Measurements from ENCODE around the gene GEMIN5. TPM values are rescaled to one million over a fixed set of nuclear protein-coding genes. Genes with fewer than 3 reads are reported as not detected.

The GEMIN5 gene
- total RNA-seq, 2 experiments from 2014 or later: 11.3 to 13.0 TPM

DNA sequence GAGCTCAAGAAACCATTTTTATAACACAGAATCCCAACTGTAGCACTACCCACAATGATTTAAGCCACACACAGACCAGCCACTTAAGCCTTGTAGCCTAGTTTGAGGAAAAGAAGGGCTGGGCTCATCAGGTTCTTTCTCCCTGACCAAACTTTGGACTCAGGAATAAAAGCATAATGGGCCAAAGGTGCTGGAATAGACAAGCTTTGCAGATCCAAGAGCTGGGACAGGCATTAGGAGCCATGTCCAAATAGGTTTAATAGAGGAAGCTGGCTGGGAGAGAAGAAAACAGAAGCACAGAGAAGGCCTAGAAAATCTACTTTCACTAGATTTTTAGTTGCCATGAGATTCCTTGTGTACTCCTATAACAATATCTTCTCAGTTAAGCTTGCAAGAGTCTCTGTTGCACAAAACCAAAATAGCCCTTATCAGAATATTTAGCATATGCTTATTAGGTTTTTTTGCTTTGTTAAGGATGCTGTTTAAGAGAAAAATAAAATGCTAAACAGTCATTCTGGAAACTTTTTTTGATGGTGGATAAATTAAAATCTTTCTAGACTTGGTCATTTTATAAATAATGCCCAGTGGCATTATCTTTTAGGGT is 41.3 kb downstream of the GEMIN5 start:
- DNase-seq: no peak
- peaks cover 64% of the 10 kb centered on the region for H3K36me3 Mint-ChIP-seq (ENCODE audit: low read depth)
- no peak overlapping the region for H3K27ac Mint-ChIP-seq
- no peak overlapping the region for H3K4me3 Mint-ChIP-seq
- CTCF ChIA-PET: interaction anchor here (0.6 to 1.3 kb wide), 2 partner anchors 28 to 246 kb away, joined by 3 read pairs; no protein-coding TSS in a partner anchor
- POLR2A ChIA-PET: interaction anchor here (0.8 kb wide), 1 partner anchor 16 kb away, joined by 3 read pairs; no protein-coding TSS in a partner anchor
- H3K4me1 Mint-ChIP-seq: peaks cover 10% of the 10 kb centered on the region
- no peaks in the 10 kb centered on the region for H3K9me3 Mint-ChIP-seq
- no peaks in the 10 kb centered on the region for H3K27me3 Mint-ChIP-seq

DNA sequence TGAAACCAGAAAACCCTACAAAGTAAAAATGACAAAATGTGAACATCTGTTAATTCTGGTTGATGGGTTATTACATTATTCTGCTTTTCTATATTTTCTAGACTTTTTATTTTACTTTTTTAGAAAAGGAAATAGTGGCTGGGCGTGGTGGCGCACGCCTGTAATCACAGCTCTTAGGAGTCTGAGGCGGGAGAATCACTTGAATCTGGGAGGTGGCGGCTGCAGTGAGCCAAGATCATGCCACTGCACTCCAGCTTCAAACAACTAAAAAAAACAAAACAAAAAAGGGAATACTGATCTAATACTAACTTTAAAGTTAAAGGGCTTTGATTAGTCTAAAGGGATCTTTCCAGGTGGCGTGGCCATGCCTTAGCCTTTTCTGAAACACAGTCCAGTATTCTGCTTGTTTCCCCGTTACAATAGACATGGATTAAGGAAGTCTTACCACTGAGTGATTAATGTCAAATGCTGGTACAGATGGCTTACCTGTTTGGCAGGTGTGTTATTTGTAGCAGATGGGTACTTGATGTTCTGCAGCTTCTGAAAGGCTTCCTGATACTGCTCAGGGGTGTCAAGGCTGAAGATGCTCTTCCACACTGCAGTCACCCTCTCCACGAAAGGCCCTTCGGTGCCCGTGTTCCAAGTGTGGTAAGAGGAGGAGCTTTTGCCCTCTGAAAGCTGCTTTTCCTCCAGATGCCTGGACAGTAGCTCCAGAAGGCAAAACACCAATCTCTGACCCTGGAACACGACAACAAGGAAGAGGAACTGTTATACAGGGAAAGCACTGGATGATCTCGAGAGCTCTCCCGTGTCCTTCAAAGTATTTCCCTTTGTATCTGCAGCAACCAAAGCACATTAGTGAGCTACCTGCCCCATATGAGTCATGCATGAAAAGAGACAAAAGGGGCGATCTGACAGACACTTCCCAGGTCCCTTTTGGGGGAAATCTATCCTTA is 42.1 kb downstream of the GEMIN5 start:
- CTCF ChIA-PET: interaction anchor here (0.6 to 1.3 kb wide), 2 partner anchors 27 to 246 kb away, joined by 3 read pairs; no protein-coding TSS in a partner anchor
- no peak overlapping the region for H3K4me3 Mint-ChIP-seq
- H3K4me1 Mint-ChIP-seq: peaks cover 10% of the 10 kb centered on the region
- peaks cover 70% of the 10 kb centered on the region for H3K36me3 Mint-ChIP-seq (ENCODE audit: low read depth)
- H3K27me3 Mint-ChIP-seq: no peaks in the 10 kb centered on the region
- no peaks in the 10 kb centered on the region for H3K9me3 Mint-ChIP-seq
- no peak overlapping the region for H3K27ac Mint-ChIP-seq
- POLR2A ChIA-PET: interaction anchor here (0.8 kb wide), 1 partner anchor 15 kb away, joined by 3 read pairs; no protein-coding TSS in a partner anchor
- no peak for DNase-seq

DNA sequence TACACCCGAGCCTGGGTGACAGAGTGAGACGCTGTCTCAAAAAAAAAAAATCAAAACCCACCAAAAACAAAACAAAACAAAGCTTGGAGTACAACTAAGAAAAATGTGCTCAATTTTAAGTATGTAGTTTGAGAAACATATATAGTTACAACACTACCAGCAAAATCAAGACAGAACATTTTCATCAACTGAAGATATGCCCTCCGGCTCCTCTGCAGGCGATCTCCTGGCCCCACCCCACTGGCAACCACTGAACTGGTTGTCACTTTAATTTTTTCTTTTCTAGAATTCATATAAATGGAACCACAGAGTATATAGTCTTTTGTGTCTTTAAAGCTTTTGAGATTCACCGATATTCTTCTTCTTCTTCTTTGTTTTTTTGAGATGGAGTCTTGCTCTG is 44.6 kb downstream of the GEMIN5 start:
- H3K27me3 Mint-ChIP-seq: no peaks in the 10 kb centered on the region
- no peak overlapping the region for H3K4me3 Mint-ChIP-seq
- no peak overlapping the region for H3K27ac Mint-ChIP-seq
- CTCF ChIA-PET: no interaction called here
- H3K36me3 Mint-ChIP-seq (ENCODE audit: low read depth): peaks cover 68% of the 10 kb centered on the region
- DNase-seq: no peak
- peaks cover 10% of the 10 kb centered on the region for H3K4me1 Mint-ChIP-seq
- H3K9me3 Mint-ChIP-seq: no peaks in the 10 kb centered on the region
- POLR2A ChIA-PET: no interaction called here

DNA sequence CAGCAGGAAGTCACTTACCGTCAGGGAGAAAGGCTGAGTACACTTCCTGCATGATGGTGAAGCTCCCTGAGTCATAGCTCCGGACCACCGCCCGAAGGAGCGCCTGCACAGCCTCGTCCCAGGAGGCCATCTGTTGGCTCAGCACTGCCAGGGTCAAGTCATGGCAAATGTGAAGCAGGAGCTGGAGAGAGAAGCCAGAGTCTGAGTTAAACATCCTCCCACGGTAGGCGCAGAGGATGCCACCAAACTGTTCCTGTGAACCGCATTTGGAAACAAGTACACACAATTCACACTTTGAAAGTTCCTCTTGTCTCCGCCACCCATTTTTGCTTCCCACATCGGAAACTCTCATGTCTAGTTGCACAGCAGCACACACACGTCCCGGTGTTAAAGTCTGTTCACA is 45.6 kb downstream of the GEMIN5 start:
- POLR2A ChIA-PET: no interaction called here
- H3K27me3 Mint-ChIP-seq: no peaks in the 10 kb centered on the region
- DNase-seq: no peak
- no peaks in the 10 kb centered on the region for H3K9me3 Mint-ChIP-seq
- H3K4me1 Mint-ChIP-seq: peaks cover 6% of the 10 kb centered on the region
- peaks cover 72% of the 10 kb centered on the region for H3K36me3 Mint-ChIP-seq (ENCODE audit: low read depth)
- CTCF ChIA-PET: no interaction called here
- H3K27ac Mint-ChIP-seq: no peak overlapping the region
- H3K4me3 Mint-ChIP-seq: no peak overlapping the region

DNA sequence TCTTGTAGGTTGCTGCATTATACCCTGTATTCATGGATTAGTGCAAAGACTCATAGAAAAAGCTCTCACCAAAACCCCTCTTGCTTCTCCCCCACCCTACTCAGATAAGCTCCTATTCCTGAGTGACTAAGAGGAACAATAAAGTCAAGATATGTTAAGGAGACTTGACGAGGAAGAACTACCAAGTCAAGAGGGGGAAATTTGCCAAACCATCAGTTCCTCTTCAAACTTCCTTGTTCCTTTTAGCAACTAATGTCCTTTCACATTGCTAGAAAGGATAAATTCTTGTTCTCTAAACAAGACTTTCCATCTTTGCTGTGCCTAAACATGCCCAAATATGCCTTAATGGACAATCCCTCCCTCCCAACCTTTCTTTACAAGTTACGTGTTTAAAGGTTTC is 52.6 kb downstream of the GEMIN5 start:
- no peak for DNase-seq
- Mint-ChIP-seq H3K9me3 (peaks cover 21% of the 10 kb centered on the region), H3K27me3 (no peaks in the 10 kb centered on the region), H3K36me3 (ENCODE audit: low read depth) (peaks cover 76% of the 10 kb centered on the region), H3K4me3 (no peak overlapping the region), H3K27ac (no peak overlapping the region), H3K4me1 (no peaks in the 10 kb centered on the region)
- ChIA-PET POLR2A (no interaction called here), CTCF (no interaction called here)

DNA sequence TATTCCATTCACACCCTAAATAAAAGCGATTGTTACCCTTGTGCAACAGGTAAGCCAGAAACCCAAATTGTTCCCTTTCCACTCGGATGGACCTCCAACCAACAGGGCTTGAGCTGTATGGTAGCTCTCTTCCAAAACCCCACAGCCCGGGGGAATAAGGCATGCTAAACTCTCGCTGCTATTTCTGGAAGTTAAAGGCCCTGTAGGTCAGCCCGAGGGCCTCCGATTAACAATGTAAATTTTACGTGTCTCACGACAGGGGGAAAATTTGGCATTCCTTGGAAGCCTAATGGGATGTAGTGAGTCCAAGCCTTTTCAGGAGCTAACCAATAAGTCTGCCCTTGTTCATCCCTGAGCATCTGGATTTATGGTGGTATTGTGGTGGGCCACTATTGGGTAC is 53.6 kb downstream of the GEMIN5 start:
- Mint-ChIP-seq H3K36me3 (ENCODE audit: low read depth) (peaks cover 79% of the 10 kb centered on the region), H3K4me1 (no peaks in the 10 kb centered on the region), H3K4me3 (no peak overlapping the region), H3K9me3 (peaks cover 25% of the 10 kb centered on the region), H3K27me3 (no peaks in the 10 kb centered on the region), H3K27ac (no peak overlapping the region)
- POLR2A ChIA-PET: no interaction called here
- DNase-seq: no peak
- CTCF ChIA-PET: no interaction called here

DNA sequence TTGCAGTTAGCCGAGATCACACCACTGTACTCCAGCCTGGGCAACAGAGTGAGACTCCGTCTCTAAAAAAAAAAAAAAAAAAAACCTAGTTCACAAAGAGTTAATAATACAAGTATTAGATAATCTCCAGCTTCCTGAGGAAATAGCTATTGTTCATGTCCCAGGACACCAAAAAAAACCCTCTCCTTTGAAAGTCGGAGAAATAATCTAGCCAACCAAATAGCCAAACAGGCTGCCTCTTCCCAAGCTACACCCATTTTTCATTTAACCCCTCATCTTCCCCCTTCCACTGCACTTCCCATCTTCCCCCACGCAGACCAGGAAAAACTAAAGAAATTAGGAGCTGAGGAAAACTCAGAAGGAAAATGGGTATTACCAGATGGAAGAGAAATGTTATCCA is 56.0 kb downstream of the GEMIN5 start:
- ChIA-PET CTCF (interaction anchor here (0.7 kb wide), 1 partner anchor 72 kb away, joined by 3 read pairs; no protein-coding TSS in a partner anchor), POLR2A (no interaction called here)
- Mint-ChIP-seq H3K27ac (no peak overlapping the region), H3K4me3 (no peak overlapping the region), H3K27me3 (no peaks in the 10 kb centered on the region), H3K36me3 (ENCODE audit: low read depth) (peaks cover 77% of the 10 kb centered on the region), H3K9me3 (peaks cover 36% of the 10 kb centered on the region), H3K4me1 (no peaks in the 10 kb centered on the region)
- DNase-seq: no peak

DNA sequence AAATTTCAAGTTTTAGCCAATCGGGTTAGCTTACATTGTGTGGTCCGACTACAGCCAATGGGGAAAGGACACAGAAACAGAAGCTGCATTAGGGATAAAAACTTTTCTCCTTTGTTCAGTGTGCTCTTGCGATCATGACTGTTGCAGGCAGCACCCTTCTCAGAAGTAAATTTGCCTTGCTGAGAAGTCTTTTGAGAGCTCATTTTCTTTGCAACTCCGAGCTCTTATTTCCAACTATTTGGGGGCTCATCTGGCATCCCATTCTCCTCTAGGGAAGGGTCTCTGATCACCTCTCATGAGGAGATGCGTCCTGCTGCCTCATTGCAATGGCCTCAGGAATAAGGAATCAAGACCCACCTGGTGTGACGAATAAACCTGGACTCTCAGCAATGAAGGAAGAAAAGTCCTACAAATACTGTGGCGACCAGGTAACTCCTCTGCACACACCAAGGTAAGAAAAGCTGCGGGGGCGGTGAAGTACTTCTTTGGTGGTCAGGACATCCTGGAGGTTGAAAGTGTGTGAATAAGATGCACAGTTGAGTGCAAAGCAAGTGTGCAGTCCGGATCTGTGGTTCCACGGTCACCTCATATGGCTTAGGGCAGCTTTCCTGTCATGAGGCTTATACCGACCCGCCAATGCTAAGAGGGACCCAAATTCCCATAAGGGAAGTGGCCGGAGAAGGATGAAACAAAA is 59.2 kb downstream of the GEMIN5 start:
- Mint-ChIP-seq H3K27me3 (no peaks in the 10 kb centered on the region), H3K36me3 (ENCODE audit: low read depth) (peaks cover 80% of the 10 kb centered on the region), H3K4me1 (no peaks in the 10 kb centered on the region), H3K9me3 (peaks cover 23% of the 10 kb centered on the region), H3K4me3 (no peak overlapping the region), H3K27ac (peak overlapping the region; percentile 36)
- CTCF ChIA-PET: interaction anchor here (0.7 kb wide), 1 partner anchor 10 kb away, joined by 3 read pairs; no protein-coding TSS in a partner anchor
- DNase-seq: no peak
- POLR2A ChIA-PET: interaction anchor here (0.6 kb wide), 1 partner anchor 35 kb away, joined by 3 read pairs; no protein-coding TSS in a partner anchor

DNA sequence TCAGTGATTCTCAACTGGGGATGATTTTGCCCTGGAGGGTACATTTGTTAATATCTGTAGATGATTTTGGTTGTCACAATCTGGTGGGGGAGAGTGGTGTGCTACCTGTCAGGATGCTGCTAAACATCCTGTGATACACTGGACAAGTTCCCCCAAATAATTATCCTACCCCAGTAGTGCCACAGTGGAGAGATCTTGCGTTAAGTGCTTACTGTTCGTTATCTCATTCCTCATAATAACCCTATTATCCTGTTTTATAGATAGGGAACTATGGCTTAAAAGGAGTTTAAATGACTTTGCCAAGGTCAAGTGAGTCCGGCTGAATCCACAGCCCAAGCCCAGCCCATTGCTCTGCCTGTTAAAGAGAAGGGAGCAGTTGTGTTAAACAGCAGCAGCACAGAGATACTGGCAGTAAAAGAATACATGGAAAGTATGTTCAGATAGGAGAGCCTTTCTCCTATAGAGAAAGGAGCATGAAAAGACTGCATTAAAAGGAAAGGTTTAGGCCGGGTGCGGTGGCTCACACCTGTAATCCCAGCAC is 64.2 kb downstream of the GEMIN5 start:
- Mint-ChIP-seq H3K9me3 (peaks cover 12% of the 10 kb centered on the region), H3K27me3 (no peaks in the 10 kb centered on the region), H3K4me3 (no peak overlapping the region), H3K36me3 (ENCODE audit: low read depth) (peaks cover 75% of the 10 kb centered on the region), H3K4me1 (no peaks in the 10 kb centered on the region), H3K27ac (no peak overlapping the region)
- POLR2A ChIA-PET: no interaction called here
- CTCF ChIA-PET: no interaction called here
- no peak for DNase-seq

DNA sequence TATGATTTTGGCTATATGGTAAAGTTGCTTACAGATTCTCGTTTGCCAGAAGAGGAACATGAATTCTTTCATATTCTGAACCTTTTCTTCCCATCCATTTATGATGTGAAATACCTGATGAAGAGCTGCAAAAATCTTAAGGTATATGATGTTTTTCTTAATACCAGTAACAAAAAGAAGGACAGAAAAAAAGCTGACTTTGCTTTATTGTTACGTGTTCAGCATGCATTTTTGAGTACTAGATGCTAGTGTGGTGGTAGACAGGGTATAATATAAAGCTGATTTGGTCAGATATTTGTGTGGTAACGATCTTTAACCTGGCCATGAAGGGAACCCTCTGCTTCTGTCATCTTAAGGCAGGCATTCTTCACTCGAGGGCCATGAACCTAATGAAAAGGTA is 66.3 kb downstream of the GEMIN5 start:
- ChIA-PET CTCF (interaction anchor here (0.7 kb wide), 1 partner anchor 224 kb away, joined by 3 read pairs; no protein-coding TSS in a partner anchor), POLR2A (no interaction called here)
- H3K9me3 Mint-ChIP-seq: peaks cover 2% of the 10 kb centered on the region
- H3K27ac Mint-ChIP-seq: no peak overlapping the region
- no peak for DNase-seq
- peaks cover 70% of the 10 kb centered on the region for H3K36me3 Mint-ChIP-seq (ENCODE audit: low read depth)
- no peaks in the 10 kb centered on the region for H3K27me3 Mint-ChIP-seq
- no peak overlapping the region for H3K4me3 Mint-ChIP-seq
- peaks cover 4% of the 10 kb centered on the region for H3K4me1 Mint-ChIP-seq

DNA sequence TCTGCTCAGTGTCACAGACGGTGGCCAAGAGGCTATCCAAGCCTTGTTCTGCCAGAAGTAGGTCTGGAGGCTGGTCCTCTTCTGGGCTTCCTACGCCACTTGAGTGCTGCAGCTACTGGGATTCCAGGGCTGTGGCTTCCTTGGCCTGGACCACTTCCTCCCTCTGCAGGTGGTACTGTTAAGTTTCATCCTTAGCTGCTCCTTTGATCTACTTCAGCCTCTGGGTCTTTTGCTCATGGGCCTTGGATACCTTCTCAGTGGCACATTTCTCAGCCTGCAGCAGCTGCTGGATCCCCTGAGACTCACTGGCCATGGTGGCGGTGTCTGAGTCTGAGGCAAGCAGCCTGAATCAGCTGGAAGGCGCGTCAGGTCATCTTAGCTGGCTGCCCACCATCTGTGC is 69.3 kb downstream of the GEMIN5 start:
- H3K4me3 Mint-ChIP-seq: no peak overlapping the region
- no peak overlapping the region for H3K27ac Mint-ChIP-seq
- H3K36me3 Mint-ChIP-seq (ENCODE audit: low read depth): peaks cover 66% of the 10 kb centered on the region
- peaks cover 17% of the 10 kb centered on the region for H3K4me1 Mint-ChIP-seq
- ChIA-PET CTCF (interaction anchor here (0.8 to 2.2 kb wide), 4 partner anchors 11 to 218 kb away, joined by 3 to 6 read pairs (median 3); no protein-coding TSS in a partner anchor), POLR2A (interaction anchor here (1.7 kb wide), 1 partner anchor 9 kb away, joined by 5 read pairs; no protein-coding TSS in a partner anchor)
- DNase-seq: no peak
- no peaks in the 10 kb centered on the region for H3K9me3 Mint-ChIP-seq
- H3K27me3 Mint-ChIP-seq: no peaks in the 10 kb centered on the region

DNA sequence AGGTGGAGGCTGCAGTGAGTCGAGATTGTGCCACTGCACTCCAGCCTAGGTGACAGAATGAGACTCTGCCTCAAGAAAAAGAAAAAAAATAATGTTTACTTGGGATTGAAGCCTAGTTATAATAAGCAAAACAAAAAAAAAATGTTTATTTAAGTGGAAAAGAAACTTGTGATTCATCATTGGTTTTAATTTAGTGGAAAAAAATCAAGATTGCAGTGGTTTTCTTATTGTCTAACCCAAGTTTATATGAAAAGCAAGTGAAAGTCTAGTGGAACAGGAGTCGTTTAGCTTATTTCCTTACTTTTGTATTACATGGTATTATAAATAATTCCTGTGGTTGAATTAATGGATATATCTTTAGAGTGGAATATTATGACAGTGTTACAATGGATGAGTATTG is 71.2 kb downstream of the GEMIN5 start:
- peaks cover 33% of the 10 kb centered on the region for H3K4me1 Mint-ChIP-seq
- peaks cover 68% of the 10 kb centered on the region for H3K36me3 Mint-ChIP-seq (ENCODE audit: low read depth)
- no peak overlapping the region for H3K27ac Mint-ChIP-seq
- POLR2A ChIA-PET: interaction anchor here (1.4 kb wide), 1 partner anchor 8 kb away, joined by 5 read pairs; the partner anchor contains the start of gene CNOT8
- H3K9me3 Mint-ChIP-seq: no peaks in the 10 kb centered on the region
- CTCF ChIA-PET: interaction anchor here (1.4 kb wide), 1 partner anchor 10 kb away, joined by 3 read pairs; no protein-coding TSS in a partner anchor
- no peak overlapping the region for H3K4me3 Mint-ChIP-seq
- no peaks in the 10 kb centered on the region for H3K27me3 Mint-ChIP-seq
- DNase-seq: no peak

Data from activated CD4-positive, alpha-beta memory T cell treated with anti-CD3 and anti-CD28 coated beads, Interleukin-2, amount 10 ng/mL, durations not matched to agents 7 days and 5 days (primary cell).